NK-92 (cell line): ENCODE results near the gene ANKRD31.
"Not testable (repeated sequence)": the region's sequence is repeated elsewhere in the genome, so short reads cannot be mapped to it uniquely, and the experiment has no call there.

Experiments used
- DNase-seq: peaks from one replicate; lab custom pipeline; 2025; ENCODE audit not compliant: unreplicated experiment; lab: John Stamatoyannopoulos, UW

ANKRD31 gene

DNA sequence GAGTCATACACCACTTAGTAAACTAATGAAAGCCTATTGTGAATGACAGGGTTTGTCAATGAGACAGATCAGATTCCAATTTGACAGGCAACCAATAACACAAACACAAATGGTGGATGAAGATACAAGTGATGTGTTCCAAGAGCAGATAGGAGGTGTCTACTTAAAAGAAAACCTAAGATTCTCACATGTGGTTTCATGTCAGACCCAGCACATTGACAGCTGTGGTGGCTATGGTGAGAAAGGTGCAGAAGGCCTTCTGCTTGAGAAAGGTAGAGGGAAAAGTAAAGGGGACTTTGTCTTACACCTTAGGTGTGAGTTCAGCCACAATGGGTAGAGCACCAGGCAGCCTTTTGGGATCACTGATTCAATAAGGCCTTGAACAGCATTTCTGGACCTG, 11.2 kb downstream of the ANKRD31 start:
- no peak for DNase-seq

DNA sequence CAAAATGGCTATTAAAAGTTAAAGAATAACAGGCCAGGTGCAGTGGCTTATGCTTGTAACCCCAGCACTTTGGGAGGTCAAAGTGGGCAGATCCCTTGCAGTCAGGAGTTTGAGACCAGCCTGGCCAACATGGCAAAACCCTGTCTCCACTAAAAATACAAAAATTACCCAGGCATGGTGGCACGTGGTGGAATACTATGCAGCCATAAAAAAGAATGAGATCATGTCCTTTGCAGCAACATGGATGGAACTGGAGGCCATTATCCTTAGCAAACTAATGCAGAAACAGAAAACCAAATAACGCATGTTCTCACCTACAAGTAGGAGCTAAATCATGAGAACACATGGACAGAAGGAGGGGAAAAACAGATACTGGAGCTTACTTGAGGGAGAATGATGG, 15.9 kb downstream of the ANKRD31 start:
- not testable (repeated sequence) for DNase-seq

DNA sequence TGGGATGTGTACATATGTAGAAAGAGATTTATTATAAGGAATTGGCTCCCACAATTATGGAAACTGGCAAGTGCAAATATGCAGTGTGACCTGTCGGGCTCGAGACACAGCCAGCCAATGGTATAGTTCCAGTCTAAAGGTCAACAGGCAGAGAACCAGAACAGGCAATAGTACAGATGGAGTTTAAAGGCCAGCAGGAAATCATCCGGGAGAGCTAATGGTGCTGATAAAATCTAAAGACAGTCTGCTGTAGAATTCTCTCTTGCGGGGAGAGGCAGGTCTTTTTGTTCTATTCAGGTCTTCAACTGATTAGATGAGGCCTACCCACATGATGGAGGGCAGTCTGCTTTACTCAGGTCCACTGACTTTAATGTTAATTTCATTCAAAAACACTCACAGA, 21.8 kb downstream of the ANKRD31 start:
- DNase-seq, result no peak

DNA sequence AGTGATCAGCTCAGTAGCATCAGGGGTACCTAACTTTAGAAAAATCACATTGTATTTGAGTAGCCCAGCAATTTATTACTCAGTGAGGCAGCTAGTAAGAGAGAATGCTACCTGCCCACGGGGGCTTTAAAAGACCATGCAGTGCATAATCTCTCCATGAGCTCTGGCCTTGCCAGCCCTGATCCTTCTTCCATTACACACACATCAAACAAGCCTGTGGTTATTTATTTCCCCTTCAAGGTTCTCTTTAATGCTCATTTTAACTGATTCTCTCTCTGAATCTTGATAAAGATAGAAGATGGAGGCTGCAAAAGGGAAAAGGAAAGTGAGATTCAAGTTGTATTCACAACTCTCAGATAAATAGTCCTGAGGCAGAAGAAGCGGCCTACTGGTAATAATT, 22.3 kb downstream of the ANKRD31 start:
- no peak for DNase-seq

DNA sequence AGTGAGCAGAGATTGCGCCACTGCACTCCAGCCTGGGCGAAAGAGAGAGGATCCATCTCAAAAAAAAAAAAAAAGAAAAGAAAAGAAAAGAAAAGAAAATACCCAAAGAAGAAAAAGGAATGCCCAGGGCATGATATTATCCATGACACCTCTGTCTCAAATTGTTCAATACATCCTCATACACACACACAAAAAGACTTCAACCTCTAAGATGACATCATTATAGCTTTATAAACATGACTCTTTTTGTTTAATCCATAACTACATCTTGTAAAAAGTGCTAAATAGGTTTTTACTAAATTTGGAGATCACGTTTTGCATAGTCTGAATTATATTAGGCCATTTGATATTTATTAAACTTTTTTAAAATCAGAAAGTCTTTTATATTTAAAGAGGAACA, 33.1 kb downstream of the ANKRD31 start:
- no peak for DNase-seq

DNA sequence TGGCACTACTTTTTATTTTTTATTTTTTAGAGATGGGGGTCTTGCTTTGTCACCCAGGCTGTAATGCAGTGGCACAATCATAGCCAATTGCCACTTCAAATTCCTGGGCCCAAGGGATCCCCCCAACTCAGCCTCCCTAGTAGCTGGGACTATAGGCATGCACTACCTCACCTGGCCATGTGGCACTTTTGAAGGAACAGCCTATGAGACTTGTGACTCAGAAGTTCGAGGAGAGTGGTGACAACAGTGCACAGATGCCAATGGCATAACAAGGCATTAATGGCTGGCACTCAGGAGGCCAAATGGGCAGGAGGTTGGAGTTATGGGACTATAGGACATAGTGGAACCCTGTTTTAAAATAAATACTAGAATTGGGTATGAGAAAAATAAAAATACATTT, 33.7 kb downstream of the ANKRD31 start:
- DNase-seq, result no peak

DNA sequence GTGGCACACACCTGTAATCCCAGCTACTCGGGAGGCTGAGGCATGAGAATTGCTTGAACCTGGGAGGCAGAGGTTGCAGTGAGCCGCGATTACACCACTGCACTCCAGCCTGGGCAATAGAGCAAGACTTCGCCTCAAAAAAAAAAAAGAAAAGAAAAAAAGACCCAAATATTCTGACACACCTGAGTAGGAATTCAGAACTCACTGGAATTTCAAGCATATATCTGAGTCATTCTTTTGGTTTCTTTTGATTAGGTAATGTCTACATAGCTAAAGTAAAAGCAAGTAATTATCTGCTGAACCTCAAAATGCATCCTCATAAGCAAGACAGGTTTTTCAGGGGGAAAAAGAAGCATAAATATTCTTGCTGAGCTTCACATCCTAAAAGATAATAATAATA, 35.9 kb downstream of the ANKRD31 start:
- DNase-seq, result no peak

DNA sequence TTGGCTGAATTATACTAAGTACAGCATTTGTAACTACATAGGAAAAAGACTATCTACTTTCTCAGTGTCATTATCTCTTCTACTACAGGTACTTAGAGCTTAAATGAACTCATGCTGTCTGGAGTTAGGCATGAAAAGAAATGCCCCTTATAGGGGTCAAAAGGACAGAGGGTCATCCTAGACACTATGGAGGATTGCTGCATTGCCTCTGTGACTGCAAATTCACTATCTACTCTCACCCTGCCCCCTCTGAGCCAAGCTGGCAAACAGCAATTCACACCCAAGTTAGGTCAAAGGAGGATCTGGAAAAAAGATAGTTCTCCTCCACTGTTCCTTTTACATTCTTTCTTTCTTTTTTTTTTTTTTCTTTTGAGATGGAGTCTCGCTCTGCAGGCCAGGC, 36.7 kb downstream of the ANKRD31 start:
- DNase-seq, result no peak

DNA sequence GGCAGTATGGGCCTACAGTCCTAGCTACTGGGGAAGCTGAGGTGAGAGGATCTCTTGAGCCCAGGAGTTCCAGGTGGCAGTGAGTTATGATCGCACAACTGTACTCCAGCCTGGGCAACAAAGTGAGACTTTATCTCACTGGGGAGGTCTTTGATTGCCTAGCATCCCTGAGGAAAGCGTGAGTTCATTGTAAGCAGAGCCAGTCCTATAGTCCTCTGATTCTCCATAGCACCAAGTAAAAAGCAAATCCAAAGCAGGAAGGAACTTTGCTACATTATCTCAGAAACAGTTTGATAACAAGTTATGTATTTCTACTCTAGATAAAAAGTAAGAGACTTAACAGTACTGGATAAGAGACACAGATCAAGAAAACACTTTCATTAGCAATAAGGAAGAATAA, 37.6 kb downstream of the ANKRD31 start:
- no peak for DNase-seq

DNA sequence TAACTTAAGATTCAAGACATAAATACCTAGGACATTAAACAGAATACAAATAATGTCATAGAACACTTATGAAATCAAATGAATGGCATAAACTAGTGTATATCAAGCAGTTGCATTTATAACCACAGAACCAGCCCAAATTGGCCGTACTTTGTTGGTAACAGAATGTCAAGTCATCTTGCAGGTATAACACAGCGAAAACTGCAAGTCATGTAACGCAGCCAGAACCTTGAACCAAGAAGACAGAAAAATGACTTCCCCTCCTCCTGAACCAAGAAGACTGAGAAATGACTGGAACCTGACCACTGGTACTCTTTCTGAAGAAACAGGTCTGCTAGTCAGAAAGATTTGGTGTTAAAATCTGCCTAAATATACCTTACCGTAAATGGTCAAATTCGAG, 38.9 kb downstream of the ANKRD31 start:
- no peak for DNase-seq

DNA sequence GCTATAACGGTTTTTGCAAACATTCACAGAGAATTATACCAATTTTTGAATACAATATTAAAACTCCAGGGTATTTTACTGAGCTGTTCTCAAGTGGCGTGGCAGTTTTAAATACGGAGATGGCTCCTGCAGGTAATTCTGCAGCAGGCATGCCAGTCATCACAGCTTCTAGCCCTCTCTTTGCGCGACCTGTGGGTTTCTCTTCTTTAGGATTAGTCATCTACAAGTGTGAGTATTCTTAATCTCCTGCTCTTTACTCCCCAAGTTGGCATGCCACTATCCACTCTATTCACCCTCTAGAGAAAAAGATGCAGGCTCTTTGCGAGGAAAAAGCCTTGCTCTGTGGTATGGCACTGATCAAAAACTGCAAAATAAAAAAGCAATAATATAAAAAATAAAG, 43.9 kb downstream of the ANKRD31 start:
- DNase-seq, result no peak

DNA sequence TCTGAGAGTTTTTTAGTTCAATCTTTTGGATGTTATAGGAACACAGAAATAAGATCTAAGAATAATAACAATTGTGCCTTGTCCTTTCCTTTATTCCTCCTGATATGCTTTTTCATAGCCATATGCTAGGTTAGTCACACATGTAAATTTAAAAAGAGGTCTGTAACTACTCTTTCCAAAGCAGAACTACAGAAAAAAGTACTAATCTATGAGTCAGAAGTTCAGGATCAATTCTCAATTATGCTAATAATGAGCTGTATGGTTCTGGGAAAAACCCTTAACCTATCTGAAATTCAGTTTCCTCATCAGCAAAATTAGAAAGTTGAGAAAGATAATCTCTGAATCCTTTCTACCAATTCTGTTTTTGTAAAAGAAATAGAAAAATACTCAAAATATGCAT, 44.4 kb downstream of the ANKRD31 start:
- DNase-seq, result no peak

DNA sequence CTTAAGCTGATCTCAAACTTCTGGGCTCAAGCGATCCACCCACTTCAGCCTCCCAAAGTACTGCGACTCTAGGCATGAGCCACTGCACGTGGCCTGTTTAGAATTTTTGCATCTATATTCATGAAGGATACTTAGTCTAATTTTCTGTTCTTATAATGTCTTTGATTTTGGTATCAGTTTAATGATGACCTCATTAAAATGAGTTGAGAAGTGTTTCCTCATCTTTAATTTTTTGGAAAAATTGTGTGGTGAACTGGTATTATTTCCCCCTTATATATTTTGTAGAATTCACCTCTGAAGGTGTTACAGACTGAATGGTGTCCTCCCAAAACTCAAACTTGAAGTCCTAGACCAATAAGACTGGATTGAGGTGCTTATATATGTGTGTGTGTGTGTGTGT, 46.5 kb downstream of the ANKRD31 start:
- no peak for DNase-seq

DNA sequence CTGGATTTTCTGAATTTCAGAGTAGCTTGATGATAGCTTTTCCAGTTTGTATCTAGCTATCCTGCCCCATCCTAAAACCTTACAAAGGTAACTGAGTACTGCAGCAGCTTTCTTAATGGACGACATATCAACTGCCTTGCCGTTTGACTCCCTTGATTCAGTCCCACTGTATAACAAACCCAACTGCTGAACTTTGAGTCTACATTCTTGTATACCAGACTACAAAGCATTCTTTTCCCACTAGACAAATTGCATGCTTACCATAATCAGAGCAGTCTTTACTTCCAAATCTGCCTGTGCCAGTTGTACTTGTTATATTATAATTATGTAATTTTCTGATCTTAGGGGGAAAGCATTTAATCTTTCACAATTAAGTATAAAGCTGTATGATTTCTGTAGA, 47.3 kb downstream of the ANKRD31 start:
- DNase-seq, result no peak

DNA sequence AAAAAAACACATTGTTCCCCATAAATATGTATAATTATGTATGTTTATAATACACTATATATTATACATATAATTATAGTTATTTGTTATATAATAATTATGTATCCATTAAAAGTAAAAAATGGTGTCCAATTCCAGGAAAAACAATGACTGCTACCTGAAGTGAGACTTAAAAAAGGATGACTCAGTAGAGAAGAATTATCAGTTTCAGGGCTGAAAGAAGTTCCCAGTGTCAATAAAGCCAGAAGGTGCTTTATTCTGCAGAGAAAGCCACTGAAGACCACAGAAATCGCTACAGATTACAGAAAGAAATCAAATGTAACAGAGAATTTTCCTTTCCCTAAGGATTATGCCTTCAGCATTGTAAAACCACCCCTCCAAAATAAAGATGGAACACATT, 50.9 kb downstream of the ANKRD31 start:
- DNase-seq, result no peak

DNA sequence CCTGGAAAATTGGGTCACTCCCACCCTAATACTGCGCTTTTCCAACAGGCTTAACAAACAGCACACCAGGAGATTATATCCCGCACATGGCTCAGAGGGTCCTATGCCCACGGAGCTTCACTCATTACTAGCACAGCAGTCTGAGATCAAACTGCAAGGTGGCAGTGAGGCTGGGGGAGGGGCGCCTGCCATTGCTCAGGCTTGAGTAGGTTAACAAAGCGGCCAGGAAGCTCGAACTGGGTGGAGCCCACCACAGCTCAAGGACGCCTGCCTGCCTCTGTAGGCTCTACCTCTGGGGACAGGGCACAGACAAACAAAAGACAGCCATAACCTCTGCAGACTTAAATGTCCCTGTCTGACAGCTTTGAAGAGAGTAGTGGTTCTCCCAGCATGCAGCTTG, 60.7 kb downstream of the ANKRD31 start:
- not testable (repeated sequence) for DNase-seq

DNA sequence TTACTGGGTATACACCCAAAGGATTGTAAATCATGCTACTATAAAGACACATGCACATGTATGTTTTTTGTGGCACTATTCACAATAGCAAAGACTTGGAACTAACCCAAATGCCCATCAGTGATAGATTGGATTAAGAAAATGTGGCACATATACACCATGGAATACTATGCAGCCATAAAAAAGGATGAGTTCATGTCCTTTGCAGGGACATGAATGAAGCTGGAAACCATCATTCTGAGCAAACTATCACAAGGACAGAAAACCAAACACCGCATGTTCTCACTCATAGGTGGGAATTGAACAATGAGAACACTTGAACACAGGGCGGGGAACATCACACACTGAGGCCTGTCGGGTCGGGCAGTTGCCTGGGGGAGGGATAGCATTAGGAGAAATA, 61.8 kb downstream of the ANKRD31 start:
- DNase-seq, result not testable (repeated sequence)

DNA sequence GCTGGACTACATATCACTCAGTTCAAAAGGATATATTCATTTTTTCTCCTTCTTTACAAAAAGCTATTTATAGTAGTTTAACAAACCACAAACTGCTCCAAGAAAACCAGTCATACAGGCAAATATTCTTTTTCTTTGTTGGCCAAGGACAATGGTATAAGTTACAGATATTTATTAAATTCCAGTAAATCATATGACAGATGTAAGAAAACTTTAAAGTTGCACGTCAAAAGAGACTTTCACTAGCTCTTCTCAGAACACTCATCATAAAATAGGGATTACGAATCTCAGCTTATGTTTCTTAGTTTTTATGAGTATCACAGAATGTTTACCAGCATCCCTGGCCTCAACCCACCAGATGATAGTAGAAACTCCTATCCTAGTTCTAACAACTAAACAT, 67.2 kb downstream of the ANKRD31 start:
- no peak for DNase-seq

DNA sequence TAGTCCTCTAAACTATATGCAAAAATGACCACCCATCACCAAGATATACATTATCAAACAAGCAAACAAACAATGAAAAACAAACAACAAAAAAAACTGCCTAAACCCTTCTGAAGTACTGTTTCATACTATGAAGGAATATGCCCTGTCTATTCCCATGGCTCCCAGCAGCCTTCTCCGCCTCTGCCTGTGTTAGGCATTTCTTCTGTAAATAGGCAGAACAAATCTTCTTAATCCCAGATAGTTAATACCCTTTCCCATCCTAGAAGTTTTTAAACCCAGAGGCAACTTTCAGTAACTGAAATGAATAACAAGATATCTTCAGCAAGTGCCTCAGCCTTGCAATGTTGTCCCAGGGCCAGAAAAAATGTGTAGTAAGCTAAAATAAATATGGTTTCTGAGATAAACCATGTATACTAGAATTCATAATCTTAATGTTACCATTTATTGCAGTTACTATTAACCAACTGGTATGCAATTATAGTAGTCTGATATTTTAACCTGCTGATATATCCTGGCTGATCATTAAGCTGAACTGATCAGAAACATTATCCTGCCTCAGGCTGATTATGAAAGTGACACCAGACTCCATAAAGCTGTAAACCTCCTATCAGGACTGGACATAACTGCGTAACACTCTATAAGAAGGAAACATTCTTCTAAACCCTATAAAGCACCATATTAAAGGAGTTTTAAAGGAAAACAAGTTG, 68.5 kb downstream of the ANKRD31 start:
- DNase-seq, result no peak

DNA sequence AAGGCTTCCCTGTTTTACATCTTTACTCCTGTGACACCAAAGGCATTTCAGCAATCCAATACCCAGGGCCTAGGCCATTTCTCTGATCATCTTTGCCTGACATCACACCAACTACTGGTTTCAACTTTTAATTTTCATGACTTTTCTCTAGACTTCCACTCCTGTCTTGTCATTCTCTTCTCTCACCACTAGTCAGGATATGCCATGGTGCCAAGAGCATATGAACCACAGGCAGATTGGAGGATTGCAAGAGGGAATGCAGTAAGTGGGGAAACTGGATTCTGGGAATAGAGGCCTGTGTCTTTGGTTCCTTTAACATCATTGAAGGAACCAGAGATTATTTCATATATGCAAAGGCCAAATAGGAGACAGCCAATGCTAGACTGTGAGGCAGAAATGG, 69.3 kb downstream of the ANKRD31 start:
- no peak for DNase-seq

DNA sequence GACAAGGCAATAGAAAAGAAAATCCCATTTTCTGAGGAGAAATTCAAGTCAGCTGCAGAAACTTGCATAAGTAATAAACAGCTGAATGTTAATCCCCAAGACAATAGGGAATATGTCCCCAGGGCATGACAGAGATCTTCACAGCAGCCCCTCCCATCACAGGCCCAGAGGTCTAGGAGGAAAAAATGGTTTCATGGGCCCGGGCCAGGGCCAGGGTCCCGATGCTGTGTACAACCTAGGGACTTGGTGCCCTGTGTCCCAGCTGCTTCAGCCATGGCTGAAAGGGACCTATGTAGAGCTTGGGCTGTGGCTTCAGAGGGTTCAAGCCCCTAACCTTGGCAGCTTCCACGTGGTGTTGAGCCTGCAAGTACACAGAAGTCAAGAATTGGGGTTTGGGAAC, 75.2 kb downstream of the ANKRD31 start:
- DNase-seq, result not testable (repeated sequence)

DNA sequence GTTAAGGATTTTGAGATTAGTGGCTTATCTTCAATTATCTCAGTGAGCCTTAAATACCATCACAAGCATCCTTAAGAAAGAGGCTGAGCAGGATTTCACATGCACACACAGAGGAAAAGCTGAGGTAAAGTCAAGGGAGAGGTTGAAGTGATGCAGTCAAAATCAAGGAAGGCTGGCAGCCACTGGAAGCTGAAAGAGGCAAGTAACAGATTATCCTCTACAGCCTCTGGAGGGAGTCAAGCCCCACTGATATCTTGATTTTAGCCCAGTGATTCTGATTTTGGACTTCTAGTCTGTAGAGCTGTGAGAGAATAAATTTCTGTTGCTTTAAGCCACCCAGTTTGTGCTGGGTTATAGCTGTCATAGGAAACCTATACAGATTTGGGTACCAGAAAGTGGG, 80.1 kb downstream of the ANKRD31 start:
- no peak for DNase-seq

DNA sequence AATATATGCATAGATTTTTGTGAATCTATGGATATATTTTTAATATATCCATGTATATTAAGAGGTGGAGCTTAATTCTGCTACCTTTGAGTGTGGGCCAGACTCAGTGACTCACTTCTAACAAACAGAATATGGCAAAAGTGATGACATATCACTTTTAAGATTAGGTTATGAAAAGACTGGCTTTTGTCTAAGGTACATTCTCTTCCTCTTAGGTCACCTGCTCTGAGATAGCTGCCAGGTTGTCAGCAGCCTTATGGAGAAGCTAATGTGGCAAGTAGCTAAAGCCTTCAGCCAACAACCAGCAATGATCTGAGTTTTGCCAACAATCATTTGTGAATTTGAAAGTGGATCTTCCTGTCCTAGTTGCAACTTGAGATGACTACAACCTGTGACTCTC, 83.8 kb downstream of the ANKRD31 start:
- no peak for DNase-seq

DNA sequence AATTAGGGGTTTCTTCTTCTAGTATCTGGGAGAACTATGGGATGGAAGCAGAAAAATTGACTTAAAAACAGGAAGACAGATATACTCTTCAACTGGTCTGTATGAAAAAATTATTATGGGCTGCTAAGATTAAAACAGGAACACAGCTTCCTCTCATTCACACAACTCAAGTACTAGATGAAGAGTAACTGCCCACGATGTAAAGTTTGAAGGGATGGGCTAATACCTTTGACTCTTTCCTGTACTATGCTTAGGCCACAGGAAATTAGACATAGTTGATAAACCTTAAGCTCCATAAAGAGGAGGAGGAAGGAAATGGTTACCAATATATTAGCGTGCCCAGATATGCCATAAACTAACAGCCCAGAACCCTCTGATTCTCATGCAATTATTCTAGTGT, 88.6 kb downstream of the ANKRD31 start:
- DNase-seq, result no peak
